Cardiac fibroblast (primary cell): Measurements from ENCODE around the gene C13orf42.

ENCODE experiments used
- DNase-seq, 2 donors: peaks; one replicate each; pipeline versions ENCODE4 v3.0.0 to v3.0.0-alpha.2; 2010; ENCODE audit warnings: low read depth in 2 of 2
- H3K4me3 ChIP-seq, 2 donors: replicated peaks in 1 of 2; 1 replicate in 1 of 2; 2 replicates in 1 of 2; pipeline ENCODE4 v1.5.1; 2011; ENCODE audit warnings: low read depth in 2 of 2, low read length in 2 of 2, mild to moderate bottlenecking in 2 of 2, moderate library complexity in 1 of 2
- CTCF ChIP-seq: IDR thresholded peaks from one replicate; pipeline ENCODE4 v1.5.1; 2011; ENCODE audit warnings: low read depth, mild to moderate bottlenecking, low read length, inconsistent platforms

The C13orf42 gene

GRCh38 chr13:51063909-51064308, 47.2 kb downstream of the C13orf42 start:
- H3K4me3 ChIP-seq: no peak overlapping the region
- TF ChIP-seq CTCF: no peak
- no peak for DNase-seq

GRCh38 chr13:51058461-51059167, 52.5 kb downstream of the C13orf42 start:
- no peak for TF ChIP-seq CTCF
- H3K4me3 ChIP-seq: no peak overlapping the region
- DNase-seq: no peak

- DNase-seq: no peak
- H3K4me3 ChIP-seq: no peak overlapping the region
- TF ChIP-seq CTCF: no peak
These were observed 53.2 kb downstream of the C13orf42 start for GRCh38 chr13:51057906-51058305.

GRCh38 chr13:51057001-51057400, 54.1 kb downstream of the C13orf42 start:
- TF ChIP-seq CTCF: no peak

GRCh38 chr13:51052581-51052980, 58.5 kb downstream of the C13orf42 start:
- no peak for TF ChIP-seq CTCF

More at GRCh38 chr13:51057001-51057400, 54.1 kb downstream of the C13orf42 start:
- no peak overlapping the region for H3K4me3 ChIP-seq
- no peak for DNase-seq

GRCh38 chr13:51050021-51050830, 60.8 kb downstream of the C13orf42 start:
- no peak overlapping the region for H3K4me3 ChIP-seq
- no peak for TF ChIP-seq CTCF
- DNase-seq: no peak

More at GRCh38 chr13:51052581-51052980, 58.5 kb downstream of the C13orf42 start:
- DNase-seq: peak in 1 of 2 donors; percentile 14
- H3K4me3 ChIP-seq: no peak overlapping the region
